HL-60 (cell line): Measurements from ENCODE around the gene IRF2.

Source experiments
- DNase-seq, 2 experiments: peaks; one replicate each; pipeline ENCODE4 v3.0.0-alpha.2; 2010 to 2020; ENCODE audit warnings: low read depth in 1 of 2, low spot score in 1 of 2
- H3K27ac ChIP-seq: fragments of 250-450 bp; sonication (Bioruptor Pico); replicated peaks from 2 replicates; pipeline ENCODE4 v1.5.1; 2020; ENCODE audit warnings: mild to moderate bottlenecking, moderate library complexity
- H3K27me3 ChIP-seq: fragments of 250-450 bp; sonication (Bioruptor Pico); 2 replicates; pipeline ENCODE4 v1.5.1; 2021; ENCODE audit warnings: mild to moderate bottlenecking, moderate library complexity; ENCODE audit not compliant: insufficient read depth, poor library complexity, severe bottlenecking
- H3K4me3 ChIP-seq: replicated peaks from 2 replicates; pipeline ENCODE4 v1.5.1; 2011; ENCODE audit warnings: mild to moderate bottlenecking, control low read depth, low read length; ENCODE audit not compliant: insufficient read depth
- CTCF ChIP-seq: IDR thresholded peaks from one replicate; pipeline ENCODE4 v1.5.1; 2011; ENCODE audit warnings: low read length, control low read depth, inconsistent platforms; ENCODE audit not compliant: insufficient read depth
- GABPA ChIP-seq: IDR thresholded peaks from 2 replicates; pipeline ENCODE4 v1.6.1; 2012; ENCODE audit warnings: low read depth
- POLR2AphosphoS5 ChIP-seq: IDR thresholded peaks from 2 replicates; pipeline ENCODE4 v1.6.1; 2012; ENCODE audit warnings: low read depth
- REST ChIP-seq: IDR thresholded peaks from 2 replicates; pipeline ENCODE4 v1.6.1; 2012; ENCODE audit warnings: low read depth; ENCODE audit not compliant: insufficient replicate concordance
- SPI1 ChIP-seq: IDR thresholded peaks from 2 replicates; pipeline ENCODE4 v1.6.1; 2012; ENCODE audit warnings: low read depth, mild to moderate bottlenecking, borderline replicate concordance

Gene IRF2

GRCh38 chr4:184499996-184500395, 25.6 kb upstream of the IRF2 start:
- DNase-seq, result no peak
- H3K27me3 ChIP-seq, result no peaks in the 10 kb centered on the region
- TF ChIP-seq SPI1, result no peak
- no peak for TF ChIP-seq GABPA
- no peak for TF ChIP-seq CTCF
- no peak for TF ChIP-seq POLR2AphosphoS5
- TF ChIP-seq REST, result no peak
- H3K27ac ChIP-seq, result no peak overlapping the region
- no peak overlapping the region for H3K4me3 ChIP-seq

GRCh38 chr4:184498598-184498997, 24.2 kb upstream of the IRF2 start:
- H3K4me3 ChIP-seq, result no peak overlapping the region
- DNase-seq, result no peak
- no peaks in the 10 kb centered on the region for H3K27me3 ChIP-seq
- H3K27ac ChIP-seq, result no peak overlapping the region
- TF ChIP-seq SPI1 (no peak), CTCF (no peak)

- no peak overlapping the region for H3K27ac ChIP-seq
- no peak for DNase-seq
- no peak overlapping the region for H3K4me3 ChIP-seq
- TF ChIP-seq GABPA (no peak), REST (no peak), CTCF (no peak), SPI1 (no peak), POLR2AphosphoS5 (no peak)
- no peaks in the 10 kb centered on the region for H3K27me3 ChIP-seq
Measured at GRCh38 chr4:184489771-184490170, 15.4 kb upstream of the IRF2 start.

- Histone ChIP-seq H3K27ac (no peak overlapping the region), H3K27me3 (no peaks in the 10 kb centered on the region), H3K4me3 (no peak overlapping the region)
- DNase-seq, result no peak
- no peak for TF ChIP-seq POLR2AphosphoS5
- TF ChIP-seq REST, result no peak
- no peak for TF ChIP-seq GABPA
- TF ChIP-seq CTCF, result no peak
- no peak for TF ChIP-seq SPI1
Measured at GRCh38 chr4:184487503-184487902, 13.2 kb upstream of the IRF2 start.
